Measurements from ENCODE around the gene MTOR. TPM values are rescaled to one million over a fixed set of nuclear protein-coding genes. Genes with fewer than 3 reads are reported as not detected.

MTOR gene
- total and polyA plus RNA-seq, 10 of the 15 experiments (the other 5 are each of a cell fraction or from before 2014, with no cell fraction given), result 6.6 to 41.8 (median 29.8) TPM

DNA sequence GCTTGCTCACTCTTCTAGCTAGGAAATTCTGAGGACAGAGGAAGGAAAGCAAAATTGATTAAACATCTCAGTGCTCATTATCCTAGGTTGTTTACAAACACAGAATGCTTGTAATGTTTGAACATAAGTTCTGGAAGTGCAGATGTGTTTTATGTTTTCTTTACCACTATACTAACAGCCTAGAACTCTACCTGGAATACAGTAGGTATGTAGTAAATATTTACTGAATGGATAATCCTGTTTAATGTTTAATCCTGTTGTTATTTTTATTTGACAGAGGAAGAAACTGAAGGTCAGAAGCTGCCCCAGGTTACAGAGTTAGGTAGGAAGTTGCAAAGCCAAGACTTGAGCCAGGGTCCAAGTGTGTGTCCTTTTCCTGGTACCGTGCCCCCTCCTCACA is 6.1 kb downstream of the MTOR start:
- no peak for FAIRE-seq
- 94% methylated on average over 1 of the region's 1 CpG for WGBS (ENCODE audit: insufficient coverage, insufficient replicate concordance, low lambda C conversion rate, missing lambda C conversion rate)
- no peak for TF ChIP-seq YBX1 (IDR thresholded peaks at IDR 0.05)
- TF ChIP-seq ATF7 (IDR thresholded peaks at IDR 0.05; ENCODE audit: low read depth), result no peak
- TF ChIP-seq PRDM15 (CRISPR knock-in tag; IDR thresholded peaks at IDR 0.05), result no peak
- TF ChIP-seq, protein P1, sequence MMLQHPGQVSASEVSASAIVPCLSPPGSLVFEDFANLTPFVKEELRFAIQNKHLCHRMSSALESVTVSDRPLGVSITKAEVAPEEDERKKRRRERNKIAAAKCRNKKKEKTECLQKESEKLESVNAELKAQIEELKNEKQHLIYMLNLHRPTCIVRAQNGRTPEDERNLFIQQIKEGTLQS (IDR thresholded peaks at IDR 0.05; ENCODE audit: borderline replicate concordance, extremely low read depth, low read depth, low read length), result no peak
- TF ChIP-seq ZNF207 (IDR thresholded peaks at IDR 0.05; ENCODE audit: borderline replicate concordance), result no peak
- no peak for TF ChIP-seq SIX5 (IDR thresholded peaks at IDR 0.05; ENCODE audit: low read depth, low read length, severe bottlenecking)
- TF ChIP-seq, protein P2, sequence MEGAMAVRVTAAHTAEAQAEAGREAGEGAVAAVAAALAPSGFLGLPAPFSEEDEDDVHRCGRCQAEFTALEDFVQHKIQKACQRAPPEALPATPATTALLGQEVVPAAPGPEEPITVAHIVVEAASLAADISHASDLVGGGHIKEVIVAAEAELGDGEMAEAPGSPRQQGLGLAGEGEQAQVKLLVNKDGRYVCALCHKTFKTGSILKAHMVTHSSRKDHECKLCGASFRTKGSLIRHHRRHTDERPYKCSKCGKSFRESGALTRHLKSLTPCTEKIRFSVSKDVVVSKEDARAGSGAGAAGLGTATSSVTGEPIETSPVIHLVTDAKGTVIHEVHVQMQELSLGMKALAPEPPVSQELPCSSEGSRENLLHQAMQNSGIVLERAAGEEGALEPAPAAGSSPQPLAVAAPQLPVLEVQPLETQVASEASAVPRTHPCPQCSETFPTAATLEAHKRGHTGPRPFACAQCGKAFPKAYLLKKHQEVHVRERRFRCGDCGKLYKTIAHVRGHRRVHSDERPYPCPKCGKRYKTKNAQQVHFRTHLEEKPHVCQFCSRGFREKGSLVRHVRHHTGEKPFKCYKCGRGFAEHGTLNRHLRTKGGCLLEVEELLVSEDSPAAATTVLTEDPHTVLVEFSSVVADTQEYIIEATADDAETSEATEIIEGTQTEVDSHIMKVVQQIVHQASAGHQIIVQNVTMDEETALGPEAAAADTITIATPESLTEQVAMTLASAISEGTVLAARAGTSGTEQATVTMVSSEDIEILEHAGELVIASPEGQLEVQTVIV (IDR thresholded peaks at IDR 0.05; ENCODE audit: borderline replicate concordance, partially characterized antibody), result no peak
- TF ChIP-seq, protein P3, sequence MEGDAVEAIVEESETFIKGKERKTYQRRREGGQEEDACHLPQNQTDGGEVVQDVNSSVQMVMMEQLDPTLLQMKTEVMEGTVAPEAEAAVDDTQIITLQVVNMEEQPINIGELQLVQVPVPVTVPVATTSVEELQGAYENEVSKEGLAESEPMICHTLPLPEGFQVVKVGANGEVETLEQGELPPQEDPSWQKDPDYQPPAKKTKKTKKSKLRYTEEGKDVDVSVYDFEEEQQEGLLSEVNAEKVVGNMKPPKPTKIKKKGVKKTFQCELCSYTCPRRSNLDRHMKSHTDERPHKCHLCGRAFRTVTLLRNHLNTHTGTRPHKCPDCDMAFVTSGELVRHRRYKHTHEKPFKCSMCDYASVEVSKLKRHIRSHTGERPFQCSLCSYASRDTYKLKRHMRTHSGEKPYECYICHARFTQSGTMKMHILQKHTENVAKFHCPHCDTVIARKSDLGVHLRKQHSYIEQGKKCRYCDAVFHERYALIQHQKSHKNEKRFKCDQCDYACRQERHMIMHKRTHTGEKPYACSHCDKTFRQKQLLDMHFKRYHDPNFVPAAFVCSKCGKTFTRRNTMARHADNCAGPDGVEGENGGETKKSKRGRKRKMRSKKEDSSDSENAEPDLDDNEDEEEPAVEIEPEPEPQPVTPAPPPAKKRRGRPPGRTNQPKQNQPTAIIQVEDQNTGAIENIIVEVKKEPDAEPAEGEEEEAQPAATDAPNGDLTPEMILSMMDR (IDR thresholded peaks at IDR 0.05 in 2 of 3, conservative IDR thresholded peaks at IDR 0.05 in 1 of 3; ENCODE audit: control insufficient read depth in 2 of 3, extremely low read depth in 1 of 3, insufficient read depth in 1 of 3, low read depth in 3 of 3, low read length in 3 of 3), result no peak
- no peak for TF ChIP-seq TAF1 (IDR thresholded peaks at IDR 0.05; ENCODE audit: borderline replicate concordance, low read depth, low read length)
- TF ChIP-seq SMC3 (IDR thresholded peaks at IDR 0.05; ENCODE audit: borderline replicate concordance, low read length), result no peak
- TF ChIP-seq CHD4 (IDR thresholded peaks at IDR 0.05), result no peak
- no peak for TF ChIP-seq RAD21 (IDR thresholded peaks at IDR 0.05; ENCODE audit: insufficient read depth, low read depth, low read length)
- no peak for TF ChIP-seq TARDBP (IDR thresholded peaks at IDR 0.05; ENCODE audit: borderline replicate concordance)
- Histone ChIP-seq H3K79me2 (ENCODE audit: control insufficient read depth, insufficient read depth, low read length) (peaks cover 3% of the 10 kb centered on the region), H2AFZ (ENCODE audit: control insufficient read depth, low read depth, low read length) (no peak overlapping the region), H3K36me3 (ENCODE audit: control insufficient read depth in 2 of 2, insufficient read depth in 2 of 2, low read length in 1 of 2) (peaks cover 21 to 27% of the 10 kb centered on the region in 2 experiments), H3K9me3 (replicated peaks; ENCODE audit: control insufficient read depth, insufficient read depth, low read length) (no peaks in the 10 kb centered on the region), H3K9ac (ENCODE audit: control insufficient read depth, insufficient read depth, low read length) (no peak overlapping the region), H4K20me1 (ENCODE audit: control insufficient read depth, insufficient read depth) (no peaks in the 10 kb centered on the region; the same call in 1 of the 2 replicates), H3K4me2 (ENCODE audit: control insufficient read depth, insufficient read depth) (no peak overlapping the region), H3K27ac (ENCODE audit: control insufficient read depth, insufficient read depth) (no peak overlapping the region), H3K27me3 (replicated peaks in 1 of 2; ENCODE audit: control insufficient read depth in 2 of 2, insufficient read depth in 2 of 2, low read length in 1 of 2) (no peaks in the 10 kb centered on the region), H3K4me3 (no peak overlapping the region), H3K4me1 (ENCODE audit: control insufficient read depth, insufficient read depth, low read length) (no peaks in the 10 kb centered on the region)
- ChIA-PET SMC1A (ENCODE audit: uncharacterized antibody, unreplicated experiment) (no interaction called here), CTCF (interaction anchor here (0.6 to 2.4 kb wide), 2 partner anchors 13 to 480 kb away, joined by 4 to 10 read pairs; partner anchors contain the start of gene AGTRAP), POLR2A (no interaction called here), RAD21 (ENCODE audit: unreplicated experiment) (no interaction called here)
- in situ Hi-C loops (cut with MboI) (no loop called here), intact Hi-C loops (cut with micrococcal nuclease; ENCODE audit: unreplicated experiment) (no loop called here)
- no peak for ATAC-seq
- no TSS peak for BruUV-seq (replicated peaks)
- no peak for DNase-seq (ENCODE audit: low read depth, low spot score)
